ENCODE data around the gene DTX1. TPM values are rescaled to one million over a fixed set of nuclear protein-coding genes. Genes with fewer than 3 reads are reported as not detected.

Gene DTX1
- total RNA-seq, 1 experiment from 2014 or later = 3.0 TPM

GRCh38 chr12:113093409-113094101 lies 37.0 kb downstream of the DTX1 start:
- H2AFZ ChIP-seq (ENCODE audit: low read length) = no peak overlapping the region
- TF ChIP-seq CTCF (conservative IDR thresholded peaks at IDR 0.05) = no peak
- H4K5ac ChIP-seq (ENCODE audit: insufficient read length, low read depth, low read length) = no peak overlapping the region
- no peak overlapping the region for H2BK120ac ChIP-seq (ENCODE audit: low read depth, low read length, poor library complexity, severe bottlenecking)
- peaks cover 27% of the 10 kb centered on the region for H3K27me3 Mint-ChIP-seq (ENCODE audit: low read depth)
- H3K4ac ChIP-seq (ENCODE audit: low read depth, low read length) = no peak overlapping the region
- no peak overlapping the region for H4K8ac ChIP-seq (replicated peaks; ENCODE audit: insufficient read length, low read depth, low read length)
- no peaks in the 10 kb centered on the region; a peak in 1 of 5 replicates for H3K9me3 Mint-ChIP-seq
- H2BK20ac ChIP-seq (ENCODE audit: low read depth, low read length, poor library complexity, severe bottlenecking) = no peak overlapping the region
- no peak overlapping the region for H3K23ac ChIP-seq (ENCODE audit: insufficient read length, low read depth, low read length)
- no peak overlapping the region for H3T11ph ChIP-seq (ENCODE audit: low read length)
- H4K91ac ChIP-seq (ENCODE audit: insufficient read length, low read depth, low read length) = no peak overlapping the region
- H3K18ac ChIP-seq (ENCODE audit: insufficient read length, low read depth, low read length) = no peak overlapping the region
- H3K9ac ChIP-seq (ENCODE audit: extremely low read depth, insufficient read length, low read length) = no peak overlapping the region
- no peaks in the 10 kb centered on the region for H3K27me3 ChIP-seq (ENCODE audit: insufficient read depth, low read length)
- no peaks in the 10 kb centered on the region for H3K23me2 ChIP-seq (ENCODE audit: insufficient read length, low read depth, low read length, poor library complexity, severe bottlenecking)
- no peaks in the 10 kb centered on the region for H3K4me1 ChIP-seq (ENCODE audit: insufficient read depth, low read length)
- no peak for DNase-seq
- WGBS (ENCODE audit: extremely low coverage, insufficient read length, low lambda C conversion rate) = no CpG with 5 or more reads among the region's 32 CpGs
- H3K27ac Mint-ChIP-seq = no peak overlapping the region; a peak in 1 of 7 replicates
- H2AK5ac ChIP-seq (ENCODE audit: insufficient read length, low read length) = no peak overlapping the region
- H3K4me1 Mint-ChIP-seq = peaks cover 18 to 24% of the 10 kb centered on the region in 2 experiments
- no peak overlapping the region for H3K56ac ChIP-seq (ENCODE audit: insufficient read length, low read depth, low read length)
- H2BK15ac ChIP-seq (ENCODE audit: low read depth, low read length) = no peak overlapping the region
- H3K4me2 ChIP-seq (ENCODE audit: insufficient read depth, insufficient read length, low read length) = peak overlapping the region; percentile 9
- H3K79me1 ChIP-seq (ENCODE audit: insufficient read depth, low read depth, low read length, poor library complexity, severe bottlenecking) = no peaks in the 10 kb centered on the region
- H3K14ac ChIP-seq (ENCODE audit: insufficient read depth, low read length) = no peak overlapping the region
- no peak overlapping the region for H2BK12ac ChIP-seq (ENCODE audit: insufficient read length, low read depth, low read length)
- no peaks in the 10 kb centered on the region for H4K20me1 ChIP-seq (ENCODE audit: control insufficient read depth, insufficient read depth, insufficient read length)
- H3K27ac ChIP-seq (ENCODE audit: insufficient read length, low read depth, low read length) = no peak overlapping the region
- no peak overlapping the region for H2BK5ac ChIP-seq (ENCODE audit: insufficient read length, low read length)
- peak overlapping the region; percentile 49 to 70; a peak in 4 of 5 replicates for H3K4me3 Mint-ChIP-seq
- H3K9me3 ChIP-seq (ENCODE audit: control insufficient read depth, low read depth, low read length) = no peaks in the 10 kb centered on the region
- no peaks in the 10 kb centered on the region; a peak in 1 of 7 replicates for H3K36me3 Mint-ChIP-seq (ENCODE audit: insufficient read depth in 1 of 3, low read depth in 3 of 3)
- no peaks in the 10 kb centered on the region for H3K79me2 ChIP-seq (ENCODE audit: insufficient read depth, low read length)

All from H9 (cell line).